SH-SY5Y (cell line): ENCODE data around the gene SCN1A.

Experiments used
- GATA2 ChIP-seq: IDR thresholded peaks from 2 replicates; pipeline ENCODE4 v1.6.1; 2011; ENCODE audit warnings: mild to moderate bottlenecking, low read depth, low read length
- GATA3 ChIP-seq: IDR thresholded peaks from 2 replicates; pipeline ENCODE4 v1.6.1; 2011; ENCODE audit warnings: low read depth, mild to moderate bottlenecking, low read length, moderate library complexity

GRCh38 chr2:166138144-166138543 is 10.3 kb upstream of the SCN1A start:
- TF ChIP-seq GATA3 (no peak), GATA2 (no peak)
